Measurements from ENCODE around the gene TARS2.

TARS2 gene, protein sequence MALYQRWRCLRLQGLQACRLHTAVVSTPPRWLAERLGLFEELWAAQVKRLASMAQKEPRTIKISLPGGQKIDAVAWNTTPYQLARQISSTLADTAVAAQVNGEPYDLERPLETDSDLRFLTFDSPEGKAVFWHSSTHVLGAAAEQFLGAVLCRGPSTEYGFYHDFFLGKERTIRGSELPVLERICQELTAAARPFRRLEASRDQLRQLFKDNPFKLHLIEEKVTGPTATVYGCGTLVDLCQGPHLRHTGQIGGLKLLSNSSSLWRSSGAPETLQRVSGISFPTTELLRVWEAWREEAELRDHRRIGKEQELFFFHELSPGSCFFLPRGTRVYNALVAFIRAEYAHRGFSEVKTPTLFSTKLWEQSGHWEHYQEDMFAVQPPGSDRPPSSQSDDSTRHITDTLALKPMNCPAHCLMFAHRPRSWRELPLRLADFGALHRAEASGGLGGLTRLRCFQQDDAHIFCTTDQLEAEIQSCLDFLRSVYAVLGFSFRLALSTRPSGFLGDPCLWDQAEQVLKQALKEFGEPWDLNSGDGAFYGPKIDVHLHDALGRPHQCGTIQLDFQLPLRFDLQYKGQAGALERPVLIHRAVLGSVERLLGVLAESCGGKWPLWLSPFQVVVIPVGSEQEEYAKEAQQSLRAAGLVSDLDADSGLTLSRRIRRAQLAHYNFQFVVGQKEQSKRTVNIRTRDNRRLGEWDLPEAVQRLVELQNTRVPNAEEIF

DNA sequence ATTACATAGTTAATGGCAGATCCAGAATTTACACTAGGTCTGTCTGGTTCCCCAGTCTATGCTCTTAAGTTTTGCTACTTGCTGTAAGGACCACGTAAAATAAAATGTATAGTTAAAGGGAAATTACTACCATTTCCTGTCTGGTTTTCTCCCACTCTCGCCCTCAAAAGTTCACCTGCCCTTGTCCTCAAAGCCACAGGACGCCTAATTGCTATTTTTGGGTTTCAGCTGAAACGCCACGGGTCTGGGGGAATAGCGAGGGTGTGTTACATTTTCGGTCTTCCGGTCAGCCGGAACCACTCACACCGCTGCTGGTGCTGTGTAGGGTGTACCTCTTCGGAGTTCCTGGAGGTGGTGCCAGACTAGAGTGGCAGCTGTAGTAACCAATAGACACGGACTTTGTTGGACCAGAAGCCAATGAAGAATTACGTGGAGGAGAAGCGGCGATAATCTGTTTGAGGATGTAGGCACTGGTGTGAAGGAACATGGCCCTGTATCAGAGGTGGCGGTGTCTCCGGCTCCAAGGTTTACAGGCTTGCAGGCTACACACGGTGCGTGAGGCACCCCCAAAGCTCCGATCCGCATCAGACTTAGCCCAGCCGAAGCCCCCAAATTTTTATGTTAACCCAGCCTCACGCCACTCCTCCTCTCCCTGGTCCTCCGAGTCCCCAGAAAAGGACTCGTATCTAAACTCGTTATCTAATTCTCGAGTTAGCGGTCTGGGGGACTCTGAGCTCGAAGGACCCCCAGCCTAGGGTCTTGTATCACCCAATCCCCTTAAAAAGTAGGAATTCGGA is at the start of gene TARS2:
TARS2 (plus strand) TSS at position 454 of the 797 bp plus-strand sequence; CDS start at position 486, 32 bp downstream.
- DNase-seq (ENCODE audit: low read depth), result peak; percentile 99

DNA sequence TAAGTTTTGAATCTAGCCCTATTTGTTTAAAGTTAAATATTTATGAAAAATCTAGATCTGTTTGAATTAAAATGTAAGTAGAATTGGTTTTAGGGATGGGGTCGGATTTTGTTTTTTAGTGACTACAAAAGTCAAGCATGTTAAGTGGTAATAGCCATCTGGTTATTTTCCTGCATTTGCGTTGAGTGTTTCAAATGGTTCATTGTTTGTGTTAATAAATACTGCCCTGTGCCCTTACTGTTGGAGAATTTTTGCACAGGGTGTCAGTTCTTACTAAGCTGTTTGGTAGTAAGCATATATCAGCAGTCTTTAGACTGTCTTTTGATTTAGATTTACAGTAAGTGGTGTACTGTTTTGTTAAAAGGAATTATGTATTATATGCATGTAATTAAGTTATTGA is 46.1 kb upstream of the TARS2 start:
- no peak for DNase-seq (ENCODE audit: low read depth)

DNA sequence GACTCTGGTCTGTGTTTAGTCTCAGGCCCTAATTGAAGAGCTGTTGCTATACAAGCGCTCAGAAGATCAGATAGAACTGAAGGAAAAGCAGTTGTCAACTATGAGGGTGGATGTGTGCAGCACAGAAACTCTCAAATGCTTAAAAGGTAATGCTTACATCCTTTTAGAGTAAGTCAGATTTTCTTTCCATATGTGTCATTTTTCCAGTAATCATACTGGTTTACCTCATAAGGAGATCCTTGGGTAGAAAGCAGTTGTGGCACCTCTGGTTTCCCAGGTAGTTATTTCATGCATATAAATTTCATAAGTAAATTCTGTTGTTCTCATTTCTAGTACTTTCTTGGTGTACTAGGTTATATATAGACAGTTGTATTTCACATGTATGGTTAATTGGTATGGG is 43.0 kb upstream of the TARS2 start:
- DNase-seq (ENCODE audit: low read depth), result no peak

DNA sequence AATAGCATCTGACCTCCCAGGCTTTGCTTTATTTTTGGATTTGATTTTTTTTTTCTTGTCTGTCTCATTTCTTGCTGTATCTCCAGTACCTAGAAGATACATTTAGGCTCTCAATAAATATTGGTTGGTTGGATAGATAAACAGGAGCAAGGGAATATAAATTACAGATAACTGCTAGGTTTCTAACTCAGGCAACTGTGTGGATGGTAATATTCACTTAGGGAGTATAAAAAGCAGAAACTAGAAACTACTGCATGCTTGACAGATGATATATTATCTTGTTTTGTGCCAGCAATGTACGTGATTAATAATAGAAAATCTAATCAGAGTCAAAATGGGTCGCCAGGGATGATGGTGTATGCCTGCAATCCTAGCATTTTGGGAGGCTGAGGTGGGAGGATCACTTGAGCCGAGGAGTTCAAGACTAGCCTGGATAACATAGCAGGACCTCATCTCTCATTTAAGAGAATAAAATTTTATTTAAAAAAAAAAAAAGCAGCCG is 31.0 kb upstream of the TARS2 start:
- no peak for DNase-seq (ENCODE audit: low read depth)

DNA sequence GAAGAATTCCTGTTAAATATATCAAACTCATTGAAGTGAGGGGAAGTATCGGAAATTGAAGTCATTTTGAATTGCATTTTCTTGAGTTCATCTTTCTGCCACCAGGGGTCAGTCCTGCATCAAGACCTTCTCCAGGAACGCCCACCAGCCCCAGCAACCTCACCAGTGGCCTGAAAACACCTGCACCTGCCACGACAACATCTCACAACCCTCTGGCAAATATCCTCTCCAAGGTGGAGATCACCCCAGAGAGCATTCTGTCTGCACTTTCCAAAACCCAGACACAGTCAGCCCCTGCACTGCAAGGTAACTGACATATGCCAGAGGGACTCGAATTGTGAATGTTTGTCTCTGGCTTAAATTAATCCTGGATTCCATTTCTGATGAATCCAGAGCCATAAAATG is 22.8 kb upstream of the TARS2 start:
- peak; percentile 74 for DNase-seq (ENCODE audit: low read depth)

DNA sequence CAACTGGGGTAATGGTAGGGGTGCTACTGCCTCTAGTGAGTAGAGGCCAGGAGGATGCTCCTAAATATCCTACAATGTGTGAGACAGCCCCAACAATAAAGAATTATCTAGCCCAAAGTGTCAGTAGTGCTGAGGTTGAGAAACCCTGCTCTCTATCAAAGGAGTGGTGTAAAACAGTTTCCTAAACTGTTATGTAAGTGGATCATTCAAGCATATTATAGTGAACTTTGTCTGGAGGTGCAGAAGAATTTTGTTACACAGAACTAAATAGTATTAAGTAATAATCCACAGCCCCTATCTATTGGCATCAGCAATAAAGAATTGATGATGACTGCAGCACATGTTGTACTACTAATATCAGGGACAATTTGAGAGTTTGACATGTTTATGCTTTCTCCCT is 20.3 kb upstream of the TARS2 start:
- no peak for DNase-seq (ENCODE audit: low read depth)

DNA sequence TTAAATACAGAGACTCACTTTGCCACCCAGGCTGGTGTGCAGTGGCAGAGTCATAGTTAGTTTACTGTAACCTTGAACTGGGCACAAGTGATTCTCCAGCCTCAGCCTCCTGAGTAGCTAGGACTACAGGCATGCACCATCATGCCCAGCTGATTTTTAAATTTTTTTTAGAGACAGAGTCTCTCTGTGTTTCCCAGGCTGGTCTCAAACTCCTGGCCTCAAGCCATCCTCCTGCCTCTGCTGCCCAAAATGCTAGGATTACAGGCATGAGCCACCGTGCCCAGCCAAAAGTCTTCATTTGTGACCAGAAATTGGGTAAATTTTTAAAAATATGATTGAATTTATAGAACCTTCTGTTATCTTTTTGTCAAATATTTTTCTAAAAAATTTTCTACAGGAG is 17.9 kb upstream of the TARS2 start:
- no peak for DNase-seq (ENCODE audit: low read depth)

DNA sequence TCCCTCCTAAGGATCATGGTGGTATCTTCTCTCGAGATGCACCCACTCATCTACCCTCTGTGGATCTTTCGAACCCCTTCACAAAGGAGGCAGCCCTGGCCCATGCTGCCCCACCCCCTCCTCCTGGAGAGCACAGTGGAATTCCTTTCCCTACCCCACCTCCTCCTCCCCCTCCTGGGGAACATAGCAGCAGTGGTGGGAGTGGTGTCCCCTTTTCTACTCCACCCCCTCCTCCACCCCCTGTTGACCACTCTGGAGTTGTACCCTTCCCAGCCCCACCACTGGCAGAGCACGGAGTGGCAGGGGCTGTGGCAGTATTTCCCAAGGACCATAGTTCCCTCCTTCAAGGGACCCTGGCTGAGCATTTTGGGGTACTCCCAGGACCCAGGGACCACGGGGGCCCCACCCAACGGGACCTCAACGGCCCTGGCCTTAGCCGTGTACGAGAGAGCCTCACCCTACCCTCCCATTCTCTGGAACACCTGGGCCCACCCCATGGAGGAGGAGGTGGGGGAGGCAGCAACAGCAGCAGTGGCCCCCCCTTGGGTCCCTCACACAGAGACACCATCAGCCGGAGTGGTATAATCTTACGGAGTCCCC is 14.5 kb upstream of the TARS2 start:
- DNase-seq (ENCODE audit: low read depth), result no peak

DNA sequence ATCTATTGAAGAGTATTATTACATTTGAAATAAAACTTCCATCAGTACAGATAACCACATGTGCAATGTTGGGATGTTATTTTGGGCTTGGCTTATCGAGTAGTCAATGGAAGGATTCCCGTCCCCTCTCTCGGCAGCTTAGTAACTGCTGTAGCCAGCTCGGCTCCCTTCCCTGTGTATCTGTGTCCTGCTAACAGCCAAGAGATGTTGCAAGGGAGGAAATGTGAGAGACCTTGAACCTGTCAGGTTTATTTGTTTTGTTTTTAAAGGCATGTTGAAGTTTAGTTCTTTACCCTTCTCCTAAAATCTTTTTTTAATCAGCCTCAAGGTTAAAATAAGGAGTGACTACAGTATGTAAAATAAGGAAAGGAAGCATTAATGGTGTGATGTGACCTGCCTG is 13.6 kb upstream of the TARS2 start:
- DNase-seq (ENCODE audit: low read depth), result no peak

DNA sequence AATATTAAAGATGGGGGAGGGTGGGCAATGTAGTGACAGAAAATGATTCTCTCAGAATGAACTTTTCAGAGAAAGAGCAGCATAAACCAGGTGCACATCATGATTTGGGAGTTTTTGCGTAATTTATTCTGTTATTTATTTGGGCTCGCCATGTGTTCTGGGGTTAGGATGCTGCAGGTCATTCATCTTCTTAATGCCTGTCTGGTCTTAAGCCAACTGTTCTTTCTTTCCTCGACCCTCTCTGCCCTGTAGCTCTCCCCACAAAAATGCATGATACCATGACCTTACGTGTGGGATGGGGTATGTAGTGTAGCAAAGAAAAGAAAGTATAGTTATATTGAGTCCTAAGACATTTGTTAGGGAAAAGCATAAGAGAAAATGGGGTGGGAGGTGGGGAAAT is 12.3 kb upstream of the TARS2 start:
- no peak for DNase-seq (ENCODE audit: low read depth)

DNA sequence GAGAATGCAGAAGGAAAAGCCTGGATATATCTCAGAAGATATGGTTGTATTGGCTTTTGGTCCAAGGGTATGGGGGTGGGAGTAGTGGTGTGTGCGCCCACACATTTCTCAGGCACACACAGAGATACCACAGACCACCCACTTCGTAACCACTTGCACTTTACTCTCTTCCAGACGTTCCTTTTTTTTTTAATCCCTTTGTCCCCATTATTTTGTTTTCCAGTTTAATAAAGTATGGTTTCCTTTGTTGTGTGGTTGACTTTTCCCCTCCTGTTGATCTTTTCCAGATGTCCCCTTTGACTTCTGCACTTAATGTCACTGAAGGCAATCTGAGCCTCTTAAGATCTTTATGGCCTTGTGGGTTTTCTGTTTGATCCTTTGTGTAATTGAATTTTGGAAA is 10.5 kb upstream of the TARS2 start:
- no peak for DNase-seq (ENCODE audit: low read depth)

DNA sequence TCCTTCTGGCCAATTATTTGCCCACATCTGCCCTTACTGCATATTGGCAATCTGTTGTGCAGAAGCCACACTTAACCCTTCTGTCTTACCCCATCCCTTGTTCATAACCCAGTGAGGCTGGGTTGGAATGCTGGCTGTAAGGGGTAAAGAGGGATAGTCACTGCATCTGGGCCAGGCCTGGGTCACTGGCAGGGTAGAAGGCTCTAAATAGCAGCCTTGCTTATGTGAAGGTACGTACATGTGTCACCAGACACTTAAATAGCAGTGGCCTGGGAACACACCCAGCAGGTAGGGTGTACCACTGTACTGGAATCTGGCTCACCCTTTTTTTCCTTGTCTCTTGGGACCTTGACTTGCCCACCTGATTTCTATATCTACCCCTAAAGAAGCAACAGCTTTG is 9.9 kb upstream of the TARS2 start:
- peak; percentile 17 for DNase-seq (ENCODE audit: low read depth)

DNA sequence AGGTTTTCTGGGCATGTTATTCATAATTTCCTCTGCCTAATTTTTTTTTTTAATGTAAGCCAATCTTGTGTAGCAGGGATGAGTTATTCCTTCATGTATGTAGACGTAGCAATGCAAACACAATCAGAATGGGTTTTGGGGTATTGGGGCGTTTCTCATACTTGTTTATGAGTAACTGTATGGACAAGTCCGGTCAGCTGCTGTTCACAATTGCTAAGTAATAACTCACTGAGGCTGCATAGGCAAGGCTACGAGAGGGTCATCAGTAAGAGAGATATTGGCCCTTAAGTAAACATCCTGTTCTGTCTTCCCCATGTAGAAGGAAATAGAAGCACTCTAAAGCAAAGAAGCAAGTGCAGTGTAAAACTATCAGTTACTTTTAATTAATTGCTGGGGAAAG is 9.5 kb upstream of the TARS2 start:
- DNase-seq (ENCODE audit: low read depth), result peak; percentile 93

DNA sequence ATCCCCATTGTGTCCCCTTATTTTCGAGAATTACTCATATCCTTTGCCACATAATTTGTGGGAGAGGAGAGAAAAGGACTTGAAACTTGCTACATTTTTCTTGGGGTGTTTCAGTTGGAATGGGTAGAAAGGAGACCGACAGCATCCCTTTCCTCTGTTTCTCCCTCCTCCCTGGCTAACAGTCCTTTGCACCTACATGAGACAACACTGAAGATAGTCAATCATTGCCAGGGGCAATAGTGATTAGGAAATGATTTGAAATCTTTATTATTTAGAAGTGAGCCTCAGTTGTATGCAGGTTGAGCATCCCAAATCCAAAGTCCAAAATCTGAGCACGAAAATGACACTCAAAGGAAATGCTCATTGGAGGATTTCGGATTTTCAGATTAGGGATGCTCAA is 7.8 kb upstream of the TARS2 start:
- DNase-seq (ENCODE audit: low read depth), result no peak

DNA sequence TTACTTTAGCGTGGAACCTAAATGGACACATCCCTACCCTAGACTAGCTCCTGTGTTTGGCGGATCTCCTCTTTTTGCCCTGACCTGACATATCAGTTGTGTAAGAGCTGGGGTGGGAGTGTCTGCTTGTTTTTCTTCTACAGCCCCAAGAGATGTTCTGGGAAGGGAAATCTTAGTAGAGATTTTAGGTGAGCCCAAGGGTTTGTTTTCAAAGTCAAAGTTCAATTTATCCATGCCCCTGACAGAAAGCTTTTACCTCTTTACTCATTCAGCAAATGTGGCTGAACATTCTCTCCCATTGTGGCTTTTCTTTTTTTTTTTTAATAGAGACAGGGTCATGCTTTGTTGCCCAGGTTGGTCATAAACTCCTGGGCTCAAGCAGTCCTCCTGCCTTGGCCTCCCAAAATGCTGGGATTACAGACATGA is 7.3 kb upstream of the TARS2 start:
- DNase-seq (ENCODE audit: low read depth), result no peak

DNA sequence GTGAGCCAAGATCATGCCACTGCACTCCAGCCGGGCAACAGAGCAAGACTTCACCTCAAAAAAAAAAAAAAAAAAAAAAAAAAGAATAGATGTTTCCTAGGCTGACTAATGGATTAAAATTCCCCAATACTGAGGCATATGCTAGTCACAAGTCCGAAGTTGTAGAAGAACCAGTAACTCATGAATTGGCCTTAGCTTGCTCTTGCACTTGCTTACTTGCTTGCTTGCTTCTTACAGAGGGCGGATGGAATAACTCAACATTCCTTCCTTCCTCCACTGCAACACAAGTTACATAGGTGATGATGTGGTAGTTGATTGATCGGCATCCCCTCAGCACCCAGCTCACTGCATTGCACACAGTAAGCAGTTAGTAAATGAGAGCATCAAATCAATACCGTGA is 2.8 kb upstream of the TARS2 start:
- DNase-seq (ENCODE audit: low read depth), result peak; percentile 88

DNA sequence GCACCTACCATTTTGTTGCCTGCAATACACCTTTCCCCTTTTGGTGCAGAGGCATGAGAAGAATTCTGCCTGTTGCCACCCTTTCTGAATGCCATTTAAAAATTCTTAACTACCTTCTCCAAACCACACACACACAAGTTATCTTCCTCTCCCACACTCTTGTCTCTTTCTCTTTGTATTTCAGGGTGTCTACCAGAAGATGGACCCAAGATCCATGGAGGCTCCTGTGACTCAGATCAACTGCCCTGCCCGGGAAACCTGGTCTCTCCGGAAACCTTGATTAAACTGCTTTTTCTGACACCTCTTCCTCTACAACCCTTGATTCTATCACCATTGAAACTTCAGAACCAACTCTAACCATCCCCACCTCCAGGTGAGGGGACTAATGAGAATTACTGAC is 2.4 kb upstream of the TARS2 start:
- DNase-seq (ENCODE audit: low read depth), result peak; percentile 64

DNA sequence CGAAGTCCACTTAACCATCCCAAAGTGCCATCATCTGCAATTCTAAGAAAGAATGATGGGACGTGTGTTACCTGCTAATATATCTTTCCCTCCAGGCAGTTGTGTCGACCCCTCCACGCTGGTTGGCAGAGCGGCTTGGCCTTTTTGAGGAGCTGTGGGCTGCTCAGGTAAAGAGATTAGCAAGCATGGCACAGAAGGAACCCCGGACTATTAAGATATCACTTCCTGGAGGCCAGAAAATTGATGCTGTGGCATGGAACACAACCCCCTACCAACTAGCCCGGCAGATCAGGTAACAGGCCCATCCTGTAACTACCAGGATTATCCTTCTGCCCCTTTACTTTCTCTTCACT is 520 bp downstream of the TARS2 start:
- peak; percentile 27 for DNase-seq (ENCODE audit: low read depth)

DNA sequence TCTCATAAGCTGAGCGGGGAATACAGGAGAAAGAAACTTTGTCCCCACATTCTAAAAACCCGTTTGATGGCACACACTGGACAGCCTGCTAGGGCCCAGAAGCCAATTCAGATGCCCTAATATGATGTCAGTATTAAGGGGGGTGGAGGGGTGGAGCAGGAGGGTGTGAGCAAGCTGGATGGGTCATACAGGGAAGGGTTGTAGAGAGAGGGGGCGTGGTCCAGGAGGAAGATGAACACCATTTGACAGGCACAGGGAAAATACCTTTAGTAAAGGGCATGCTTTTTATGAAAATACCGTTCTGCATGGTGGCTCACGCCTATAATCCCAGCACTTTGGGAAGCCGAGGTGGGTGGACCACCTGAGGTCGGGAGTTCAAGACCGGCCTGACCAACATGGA is 6.0 kb downstream of the TARS2 start:
- peak; percentile 27 for DNase-seq (ENCODE audit: low read depth)

DNA sequence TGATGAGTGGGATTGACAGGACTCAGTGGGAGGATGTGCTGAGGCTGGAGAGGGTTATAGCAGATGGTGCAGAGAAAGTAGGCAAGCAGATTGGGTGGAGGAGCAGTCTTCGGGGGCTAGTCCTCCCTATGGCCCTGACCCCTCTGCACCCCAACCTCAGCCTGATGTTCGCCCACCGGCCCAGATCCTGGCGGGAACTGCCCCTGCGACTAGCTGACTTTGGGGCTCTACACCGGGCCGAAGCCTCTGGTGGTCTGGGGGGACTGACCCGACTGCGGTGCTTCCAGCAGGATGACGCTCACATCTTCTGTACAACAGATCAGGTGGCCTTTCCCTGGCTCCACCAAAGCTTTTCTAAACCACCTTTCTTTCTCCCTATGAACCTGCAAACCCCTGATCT is 11.1 kb downstream of the TARS2 start:
- no peak for DNase-seq (ENCODE audit: low read depth)

DNA sequence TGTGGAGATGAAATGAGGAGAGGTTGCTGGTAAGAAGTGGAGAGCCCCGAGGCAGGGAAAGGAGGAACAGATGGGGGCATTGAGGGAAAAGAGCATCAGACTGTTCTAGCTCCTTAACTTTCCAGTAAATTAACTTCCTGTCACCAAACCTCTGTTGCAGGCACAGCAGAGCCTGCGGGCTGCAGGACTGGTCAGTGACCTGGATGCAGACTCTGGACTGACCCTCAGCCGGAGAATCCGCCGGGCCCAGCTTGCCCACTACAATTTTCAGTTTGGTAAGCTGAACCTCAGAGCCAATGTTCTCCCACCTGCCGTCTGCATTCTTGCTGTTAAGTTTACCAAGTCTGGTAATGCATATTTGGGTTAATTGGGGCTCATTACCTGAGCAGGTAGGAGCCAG is 18.2 kb downstream of the TARS2 start:
- DNase-seq (ENCODE audit: low read depth), result no peak
